ENCODE results near the gene FAM133A. TPM values are rescaled to one million over a fixed set of nuclear protein-coding genes. Genes with fewer than 3 reads are reported as not detected.
A peak's percentile ranks its signal among the peaks of the same experiment; 100 is the strongest.

Gene FAM133A
- polyA plus RNA-seq (ENCODE audit: insufficient read length in 4 of 4): 1 to 10 TPM in 1 of 4 donors, under 1 TPM in 3; 0.08 to 1.3 (median 0.25) TPM

- DNase-seq (ENCODE audit: low read depth in 4 of 4, low spot score in 3 of 4): peak in 3 of 4 donors; percentile 1 to 31 (median 21)
These were observed at the start of gene FAM133A for GRCh38 chrX:93673869-93674271. TSS of gene FAM133A (plus strand) at chrX:93674206. CDS start at chrX:93709420, 35,214 bp downstream.

DNA sequence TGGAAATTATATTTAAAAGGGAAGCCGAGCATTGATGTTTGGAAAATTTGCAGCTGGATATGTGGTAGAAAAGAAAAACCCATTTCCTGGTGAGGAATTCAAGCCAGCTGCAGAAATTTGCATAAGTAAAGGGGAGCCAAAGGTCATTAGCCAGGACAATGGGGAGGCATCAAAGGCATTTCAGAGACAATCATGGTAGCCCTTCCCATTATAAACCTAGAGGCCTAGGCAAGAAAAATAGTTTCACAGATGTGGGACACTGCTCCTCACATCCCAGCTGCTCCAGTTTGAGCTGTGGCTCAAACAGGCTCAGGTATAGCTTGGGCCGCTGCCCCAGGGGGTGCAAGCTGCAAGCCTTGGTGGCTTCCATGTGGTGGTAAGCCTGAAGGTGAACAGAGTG lies 36.4 kb upstream of the FAM133A start:
- DNase-seq (ENCODE audit: low read depth in 4 of 4, low spot score in 3 of 4): no peak

- DNase-seq (ENCODE audit: low read depth in 4 of 4, low spot score in 3 of 4): no peak
These were observed 24.6 kb upstream of the FAM133A start for GRCh38 chrX:93649381-93649780.

DNA sequence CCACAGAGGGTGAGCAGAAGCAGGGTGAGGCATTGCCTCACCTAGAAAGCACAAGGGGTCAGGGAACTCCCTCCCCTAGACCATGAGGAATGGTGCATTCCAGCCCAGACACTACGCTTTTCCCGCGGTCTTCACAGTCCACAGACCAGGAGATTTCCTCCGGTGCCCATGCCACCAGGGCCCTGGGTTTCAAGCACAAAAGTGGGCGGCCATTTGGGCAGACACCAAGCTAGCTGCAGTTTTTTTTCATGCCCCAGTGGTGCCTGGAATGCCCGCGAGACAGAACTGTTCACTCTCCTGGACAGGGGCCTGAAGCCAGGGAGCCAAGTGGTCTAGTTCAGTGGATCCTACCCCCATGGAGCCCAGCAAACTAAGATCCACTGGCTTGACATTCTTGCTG lies 13.4 kb upstream of the FAM133A start:
- no peak for DNase-seq (ENCODE audit: low read depth in 4 of 4, low spot score in 3 of 4)

DNA sequence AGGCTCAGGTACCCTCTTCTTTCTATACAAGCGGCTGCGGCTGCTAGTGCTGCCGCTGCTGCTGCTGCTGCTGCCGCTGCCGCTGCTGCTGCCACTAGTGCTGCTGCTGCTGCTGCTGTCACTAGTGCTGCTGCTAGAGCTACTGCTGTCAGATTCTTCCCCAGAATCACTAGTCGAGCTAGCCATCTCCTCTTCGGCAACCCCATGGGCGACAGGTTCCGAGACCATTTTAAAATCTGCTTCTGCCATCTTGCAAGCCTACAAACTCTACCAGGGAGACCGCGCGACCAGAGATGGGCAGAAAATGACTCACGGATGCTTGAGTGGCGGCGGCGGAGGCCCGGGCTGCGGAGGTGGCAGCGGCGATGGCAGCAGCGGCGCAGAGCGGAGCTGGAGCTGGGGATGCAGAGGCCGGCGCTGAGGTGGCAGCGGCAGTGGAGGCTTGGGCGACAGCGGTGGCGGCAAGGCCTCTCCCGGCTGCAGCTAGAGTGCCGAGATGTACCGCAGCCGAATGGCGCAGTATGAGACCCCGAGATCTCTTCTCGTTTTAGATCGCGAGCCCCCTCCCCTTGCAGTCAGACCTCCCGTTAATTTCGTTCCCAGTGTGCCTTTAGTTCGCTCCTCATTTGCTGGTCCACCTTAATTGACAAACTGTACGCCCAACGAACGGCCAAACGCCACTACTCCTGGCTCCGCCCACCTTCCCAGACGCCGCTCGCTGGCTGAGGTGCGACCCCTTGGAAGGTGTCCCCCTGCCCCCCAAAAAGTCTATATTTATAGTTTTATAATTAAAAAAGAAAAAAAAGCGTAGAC lies 744 bp upstream of the FAM133A start, which contains the start of gene NAP1L3:
NAP1L3 (minus strand) TSS at position 523 of the 813 bp plus-strand sequence; CDS start at position 249, 274 bp downstream.
- DNase-seq (ENCODE audit: low read depth in 4 of 4, low spot score in 3 of 4): peak; percentile 62 to 70 (median 66)

DNA sequence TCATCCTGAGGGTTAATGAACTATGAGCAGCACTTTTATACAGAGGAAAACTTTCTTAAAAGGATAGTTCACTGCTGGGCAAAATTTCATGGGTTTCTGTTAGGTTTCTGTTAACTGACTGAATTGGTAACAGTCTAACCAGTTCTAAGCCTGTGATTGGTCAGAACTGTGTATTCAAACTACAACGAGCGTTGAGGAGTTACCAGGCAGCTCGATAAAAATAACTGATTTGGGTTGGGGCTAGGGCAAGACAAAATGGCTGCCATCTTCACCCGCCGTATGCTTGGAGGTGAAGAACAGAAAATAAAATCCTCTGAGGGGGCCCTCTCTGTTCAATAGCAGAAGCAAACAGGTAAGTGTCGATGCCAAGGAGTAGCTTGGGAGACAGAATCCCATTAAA lies 22.0 kb downstream of the FAM133A start:
- no peak for DNase-seq (ENCODE audit: low read depth in 4 of 4, low spot score in 3 of 4)

DNA sequence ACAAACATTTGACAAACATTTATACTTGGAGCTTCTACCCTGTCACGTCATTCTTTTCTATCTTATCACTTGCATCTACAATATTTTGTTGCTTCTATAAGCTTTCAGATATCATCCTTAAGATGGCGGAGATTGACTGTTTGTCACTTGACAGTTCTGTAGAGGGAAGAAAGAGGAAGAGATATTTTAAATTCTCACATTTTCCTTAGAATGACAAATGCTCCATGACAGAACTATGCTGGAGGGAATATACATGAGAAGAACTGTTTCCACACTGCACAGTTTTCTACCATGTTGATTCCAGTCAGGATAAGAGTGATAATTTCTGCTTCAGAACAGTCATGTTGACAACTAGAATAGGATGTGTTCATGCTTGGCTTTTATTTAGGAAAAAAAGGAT lies 29.7 kb downstream of the FAM133A start:
- DNase-seq (ENCODE audit: low read depth in 4 of 4, low spot score in 3 of 4): no peak

- DNase-seq (ENCODE audit: low read depth in 4 of 4, low spot score in 3 of 4): no peak
These were observed 37.1 kb downstream of the FAM133A start for GRCh38 chrX:93711076-93711475.

DNA sequence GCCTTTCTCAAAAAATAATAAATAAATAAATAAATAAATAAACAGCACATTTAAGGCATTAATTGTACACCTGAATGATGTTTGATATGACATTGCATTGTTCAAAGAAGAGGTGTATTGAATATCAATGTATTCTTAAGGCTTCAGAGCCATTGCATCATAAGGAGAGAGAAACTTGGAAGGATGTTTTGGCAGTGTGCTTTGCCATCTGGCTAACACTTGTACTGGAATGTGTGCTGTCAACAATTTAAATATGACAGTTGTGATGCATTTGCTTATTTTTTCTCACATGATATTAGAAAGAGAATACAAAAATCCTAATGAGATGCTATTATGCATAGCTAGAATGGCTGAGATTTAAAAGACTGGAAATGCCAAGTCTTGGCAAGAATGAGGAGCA lies 67.8 kb downstream of the FAM133A start:
- no peak for DNase-seq (ENCODE audit: low read depth in 4 of 4, low spot score in 3 of 4)

DNA sequence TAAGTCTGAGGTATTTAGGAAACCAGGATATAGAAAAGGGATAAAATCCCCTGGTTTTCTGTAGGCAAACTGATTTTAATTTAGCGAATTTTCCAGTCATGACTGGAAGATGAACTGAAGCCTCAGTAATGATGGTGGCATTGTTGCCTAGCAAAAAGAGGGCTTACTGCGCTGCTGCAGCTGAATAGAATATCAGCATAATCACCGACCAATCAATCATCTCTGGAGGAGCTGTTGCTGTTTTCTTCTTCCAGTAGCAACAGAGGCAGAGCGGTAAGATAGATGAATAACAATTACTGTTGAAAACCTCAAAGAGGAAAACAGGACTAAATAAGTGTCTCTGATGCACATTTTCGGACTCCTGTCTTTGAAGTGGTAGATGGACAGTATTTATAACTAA lies 86.2 kb downstream of the FAM133A start:
- DNase-seq (ENCODE audit: low read depth in 4 of 4, low spot score in 3 of 4): no peak

Other genes with a start within 250 kb of the FAM133A start
- 10 to 100 TPM; 11.2 to 33.5 (median 18.0) TPM for gene NAP1L3, start 628 bp upstream of the FAM133A start, polyA plus RNA-seq (ENCODE audit: insufficient read length in 4 of 4)